ENCODE results near the gene CMBL. TPM values are rescaled to one million over a fixed set of nuclear protein-coding genes. Genes with fewer than 3 reads are reported as not detected.

CMBL gene
- total RNA-seq, 2 experiments from 2014 or later = 1.2 to 1.4 TPM

GRCh38 chr5:10353241-10354047 lies 45.7 kb upstream of the CMBL start, which contains the start of gene MARCHF6:
TSS of gene MARCHF6 (plus strand) at chr5:10353695. CDS start at chr5:10353899, 204 bp downstream.
- intact Hi-C loops (cut with micrococcal nuclease) = loop anchor here (5.0 to 10.0 kb wide), 2 partner anchors 69 to 101 kb away; partner anchors contain the start of gene CCT5
- H3K27me3 Mint-ChIP-seq = no peaks in the 10 kb centered on the region
- POLR2A ChIA-PET = interaction anchor here (0.6 to 3.1 kb wide), 23 partner anchors 9 to 281 kb away, joined by 3 to 23 read pairs (median 4); partner anchors contain the start of genes ATPSCKMT and CCT5
- no peaks in the 10 kb centered on the region for H3K9me3 Mint-ChIP-seq
- DNase-seq = peak; percentile 97
- peaks cover 6% of the 10 kb centered on the region for H3K36me3 Mint-ChIP-seq (ENCODE audit: low read depth)
- CTCF ChIA-PET = interaction anchor here (0.9 to 1.6 kb wide), 5 partner anchors 11 to 274 kb away, joined by 3 to 5 read pairs (median 4); partner anchors contain the start of gene CCT5
- peak within 1 kb of the TSS; percentile 94 for H3K4me3 Mint-ChIP-seq
- ATAC-seq = peak; percentile 85
- TF ChIP-seq, protein P1, sequence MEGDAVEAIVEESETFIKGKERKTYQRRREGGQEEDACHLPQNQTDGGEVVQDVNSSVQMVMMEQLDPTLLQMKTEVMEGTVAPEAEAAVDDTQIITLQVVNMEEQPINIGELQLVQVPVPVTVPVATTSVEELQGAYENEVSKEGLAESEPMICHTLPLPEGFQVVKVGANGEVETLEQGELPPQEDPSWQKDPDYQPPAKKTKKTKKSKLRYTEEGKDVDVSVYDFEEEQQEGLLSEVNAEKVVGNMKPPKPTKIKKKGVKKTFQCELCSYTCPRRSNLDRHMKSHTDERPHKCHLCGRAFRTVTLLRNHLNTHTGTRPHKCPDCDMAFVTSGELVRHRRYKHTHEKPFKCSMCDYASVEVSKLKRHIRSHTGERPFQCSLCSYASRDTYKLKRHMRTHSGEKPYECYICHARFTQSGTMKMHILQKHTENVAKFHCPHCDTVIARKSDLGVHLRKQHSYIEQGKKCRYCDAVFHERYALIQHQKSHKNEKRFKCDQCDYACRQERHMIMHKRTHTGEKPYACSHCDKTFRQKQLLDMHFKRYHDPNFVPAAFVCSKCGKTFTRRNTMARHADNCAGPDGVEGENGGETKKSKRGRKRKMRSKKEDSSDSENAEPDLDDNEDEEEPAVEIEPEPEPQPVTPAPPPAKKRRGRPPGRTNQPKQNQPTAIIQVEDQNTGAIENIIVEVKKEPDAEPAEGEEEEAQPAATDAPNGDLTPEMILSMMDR (IDR thresholded peaks at IDR 0.05) = no peak
- peaks cover 37% of the 10 kb centered on the region for H3K4me1 Mint-ChIP-seq (ENCODE audit: low read depth)
- peak within 1 kb of the TSS; percentile 98 for H3K27ac Mint-ChIP-seq

- peak; percentile 47 for DNase-seq
- no peak for ATAC-seq
- Mint-ChIP-seq H3K4me1 (ENCODE audit: low read depth) (peaks cover 31% of the 10 kb centered on the region), H3K27me3 (no peaks in the 10 kb centered on the region), H3K4me3 (peak overlapping the region; percentile 94), H3K36me3 (ENCODE audit: low read depth) (peaks cover 2% of the 10 kb centered on the region), H3K9me3 (no peaks in the 10 kb centered on the region), H3K27ac (peak overlapping the region; percentile 98)
- intact Hi-C loops (cut with micrococcal nuclease) = loop anchor here (5.0 to 10.0 kb wide), 2 partner anchors 68 to 100 kb away; partner anchors contain the start of gene CCT5
- TF ChIP-seq, protein P1 (IDR thresholded peaks at IDR 0.05) = no peak
- ChIA-PET POLR2A (interaction anchor here (0.6 to 3.1 kb wide), 23 partner anchors 9 to 282 kb away, joined by 3 to 23 read pairs (median 3); partner anchors contain the start of genes ATPSCKMT and CCT5), CTCF (interaction anchor here (0.9 to 1.6 kb wide), 4 partner anchors 12 to 275 kb away, joined by 3 to 5 read pairs (median 4); no protein-coding TSS in a partner anchor)
Measured at GRCh38 chr5:10352430-10353240, 44.9 kb upstream of the CMBL start.

GRCh38 chr5:10351919-10352318 lies 44.2 kb upstream of the CMBL start:
- TF ChIP-seq, protein P1 (IDR thresholded peaks at IDR 0.05) = no peak
- Mint-ChIP-seq H3K9me3 (no peaks in the 10 kb centered on the region), H3K36me3 (ENCODE audit: low read depth) (peaks cover 2% of the 10 kb centered on the region), H3K4me3 (peak overlapping the region; percentile 94), H3K27ac (peak overlapping the region; percentile 98), H3K27me3 (no peaks in the 10 kb centered on the region), H3K4me1 (ENCODE audit: low read depth) (peaks cover 24% of the 10 kb centered on the region)
- intact Hi-C loops (cut with micrococcal nuclease) = loop anchor here (5.0 to 10.0 kb wide), 2 partner anchors 67 to 100 kb away; partner anchors contain the start of gene CCT5
- DNase-seq (no peak), ATAC-seq (no peak)
- ChIA-PET POLR2A (interaction anchor here (1.1 to 3.1 kb wide), 4 partner anchors 11 to 102 kb away, joined by 3 to 23 read pairs (median 6); partner anchors contain the start of genes ATPSCKMT and CCT5), CTCF (no interaction called here)

DNA sequence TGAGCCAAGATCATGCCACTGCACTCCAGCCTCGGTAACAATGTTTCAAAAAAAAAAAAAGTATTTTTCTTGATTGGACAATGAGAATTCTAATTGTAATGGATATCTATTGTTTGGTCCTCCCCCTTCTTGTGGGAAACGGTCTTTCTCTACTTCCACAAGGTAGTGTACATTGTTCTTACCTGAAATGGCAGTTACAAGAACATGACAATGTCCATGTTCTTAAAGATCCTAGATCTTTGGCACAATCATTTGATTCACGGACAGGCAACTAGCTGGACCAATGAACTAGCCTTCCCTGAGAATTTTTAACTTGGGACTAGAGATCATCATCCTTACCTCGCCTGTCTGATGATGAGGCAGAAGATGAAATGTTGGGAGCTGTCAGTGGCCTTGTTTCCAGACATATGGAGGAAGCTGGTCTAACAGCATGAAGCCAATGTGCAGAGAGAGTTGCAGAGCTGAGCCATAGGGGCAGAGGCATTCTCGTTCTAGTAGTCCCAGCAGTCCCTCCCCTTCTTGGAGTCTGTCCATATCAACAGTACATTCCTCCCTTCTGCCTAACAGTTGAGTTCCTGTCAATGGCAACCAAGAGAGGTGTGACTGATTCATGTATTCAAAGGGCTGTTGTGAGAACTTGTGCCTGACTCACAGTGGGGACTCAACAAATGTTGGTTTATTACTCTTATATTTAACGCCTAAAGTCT lies 43.6 kb upstream of the CMBL start:
- DNase-seq = no peak
- no peaks in the 10 kb centered on the region for H3K9me3 Mint-ChIP-seq
- no peaks in the 10 kb centered on the region for H3K27me3 Mint-ChIP-seq
- ChIA-PET CTCF (no interaction called here), POLR2A (interaction anchor here (1.6 to 2.7 kb wide), 2 partner anchors 11 to 13 kb away, joined by 3 to 10 read pairs; no protein-coding TSS in a partner anchor)
- TF ChIP-seq, protein P1 (IDR thresholded peaks at IDR 0.05) = no peak
- no peak overlapping the region for H3K27ac Mint-ChIP-seq
- H3K4me1 Mint-ChIP-seq (ENCODE audit: low read depth) = peaks cover 20% of the 10 kb centered on the region
- no peak for ATAC-seq
- H3K36me3 Mint-ChIP-seq (ENCODE audit: low read depth) = peaks cover 2% of the 10 kb centered on the region
- intact Hi-C loops (cut with micrococcal nuclease) = loop anchor here (5.0 to 10.0 kb wide), 2 partner anchors 67 to 99 kb away; partner anchors contain the start of gene CCT5
- H3K4me3 Mint-ChIP-seq = peak overlapping the region; percentile 94

Data from activated CD8-positive, alpha-beta T cell treated with anti-CD3 and anti-CD28 coated beads for 36 hours (primary cell).